Esophagus muscularis mucosa (tissue), 4 donors: ENCODE measurements around the gene OR2V2. TPM values are rescaled to one million over a fixed set of nuclear protein-coding genes. Genes with fewer than 3 reads are reported as not detected.

Experiments
- DNase-seq: peaks from one replicate; pipeline ENCODE4 v3.0.0-alpha.2; 2017; ENCODE audit errors: extremely low spot score
- H3K27ac ChIP-seq, 4 donors: fragments of 200-600 bp; sonication (generic); replicated peaks in 1 of 4; 1 replicate in 3 of 4; 2 replicates in 1 of 4; pipeline ENCODE4 v1.5.1; 2016 to 2019; ENCODE audit warnings: mild to moderate bottlenecking in 1 of 4
- H3K27me3 ChIP-seq, 4 donors: fragments of 200-600 bp; sonication (generic); one replicate each; pipeline versions ENCODE4 v1.5.1 to v1.6.0; 2016 to 2019
- H3K36me3 ChIP-seq, 4 donors: fragments of 200-600 bp; sonication (generic); one replicate each; pipeline ENCODE4 v1.5.1; 2016 to 2019
- H3K4me1 ChIP-seq, 4 donors: fragments of 200-600 bp; sonication (generic); one replicate each; pipeline ENCODE4 v1.5.1; 2016 to 2019
- H3K4me3 ChIP-seq, 4 donors: fragments of 200-600 bp; sonication (generic); 1 replicate in 2 of 4; 2 replicates in 2 of 4; pipeline ENCODE4 v1.5.1; 2016 to 2019; ENCODE audit warnings: mild to moderate bottlenecking in 4 of 4, moderate library complexity in 1 of 4
- H3K9me3 ChIP-seq, 4 donors: fragments of 200-600 bp; sonication (generic); 1 replicate in 3 of 4; 2 replicates in 1 of 4; pipeline ENCODE4 v1.5.1; 2016 to 2019
- CTCF ChIP-seq, 3 experiments: fragments of 200-600 bp in 2 of 3; fragments of 450-650 bp in 1 of 3; sonication (generic) in 2 of 3; IDR thresholded peaks; one replicate each; pipeline ENCODE4 v1.5.1; 2017 to 2019; ENCODE audit warnings: antibody characterized with exemption in 3 of 3, mild to moderate bottlenecking in 2 of 3, moderate library complexity in 1 of 3
- EP300 ChIP-seq: sonication (generic); formaldehyde crosslinking; IDR thresholded peaks from one replicate; pipeline ENCODE4 v1.6.1; 2017; ENCODE audit warnings: antibody characterized with exemption
- POLR2A ChIP-seq: fragments of 450-650 bp; IDR thresholded peaks from one replicate; pipeline ENCODE4 v1.6.1; 2017; ENCODE audit warnings: antibody characterized with exemption, moderate library complexity, mild to moderate bottlenecking, low read depth
- POLR2AphosphoS5 ChIP-seq, 2 donors: sonication (generic); formaldehyde crosslinking; IDR thresholded peaks; one replicate each; pipeline ENCODE4 v1.6.1; 2017; ENCODE audit warnings: antibody characterized with exemption in 2 of 2
- WGBS: methylation state at CpG from one replicate; pipeline ENCODE4 v1.1.5; 2018; 5-methylcytosine and 5-hydroxymethylcytosine counted together
- intact Hi-C: fragments of 100-400 bp; cut with DNase I; formaldehyde crosslinking; loops from one replicate; pipeline ENCODE4 v1.15.1; 2023
- total RNA-seq, 4 donors: library from RNA; depleted of rRNA; stranded (reverse); fragments of >200 nt; gene quantifications; one replicate each; pipeline versions ENCODE4 v1.1.0 to v1.2.1, GENCODE V29; 2016

Gene OR2V2
- total RNA-seq, 4 donors from 2014 or later: not detected

GRCh38 chr5:181133083-181133482, 14.3 kb upstream of the OR2V2 start:
- DNase-seq: no peak
- Histone ChIP-seq H3K4me1 (no peaks in the 10 kb centered on the region), H3K9me3 (peaks cover 0 to 10% (median 3%) of the 10 kb centered on the region in 4 donors), H3K4me3 (no peak overlapping the region), H3K36me3 (no peaks in the 10 kb centered on the region), H3K27ac (no peak overlapping the region), H3K27me3 (peaks cover 0 to 45% (median 0%) of the 10 kb centered on the region in 4 donors)
- no peak for TF ChIP-seq POLR2AphosphoS5 (IDR thresholded peaks at IDR 0.05)
- no peak for TF ChIP-seq POLR2A
- no peak for TF ChIP-seq CTCF (IDR thresholded peaks at IDR 0.05)
- TF ChIP-seq EP300: no peak
- intact Hi-C loops: no loop called here
- WGBS: 70% methylated on average over 3 of the region's 3 CpGs

- no peaks in the 10 kb centered on the region for H3K4me1 ChIP-seq
- H3K27me3 ChIP-seq: peaks cover 0 to 39% (median 0%) of the 10 kb centered on the region in 4 donors
- no peak overlapping the region for H3K4me3 ChIP-seq
- no peak for TF ChIP-seq EP300
- TF ChIP-seq POLR2AphosphoS5 (IDR thresholded peaks at IDR 0.05): no peak
- TF ChIP-seq POLR2A: no peak
- TF ChIP-seq CTCF (IDR thresholded peaks at IDR 0.05): no peak
- peaks cover 0 to 10% (median 3%) of the 10 kb centered on the region in 4 donors for H3K9me3 ChIP-seq
- intact Hi-C loops: no loop called here
- DNase-seq: no peak
- H3K36me3 ChIP-seq: no peaks in the 10 kb centered on the region
- 61% methylated on average over 10 of the region's 10 CpGs for WGBS
- H3K27ac ChIP-seq: no peak overlapping the region
Observed at GRCh38 chr5:181133610-181134231, 13.7 kb upstream of the OR2V2 start.

GRCh38 chr5:181134259-181134658, 13.1 kb upstream of the OR2V2 start:
- intact Hi-C loops: no loop called here
- Histone ChIP-seq H3K4me1 (no peaks in the 10 kb centered on the region), H3K27me3 (peaks cover 0 to 33% (median 0%) of the 10 kb centered on the region in 4 donors), H3K27ac (no peak overlapping the region), H3K36me3 (no peaks in the 10 kb centered on the region), H3K4me3 (no peak overlapping the region), H3K9me3 (peaks cover 0 to 10% (median 3%) of the 10 kb centered on the region in 4 donors)
- WGBS: 71% methylated on average over 6 of the region's 6 CpGs
- TF ChIP-seq CTCF (IDR thresholded peaks at IDR 0.05): no peak
- TF ChIP-seq POLR2AphosphoS5 (IDR thresholded peaks at IDR 0.05): no peak
- no peak for TF ChIP-seq EP300
- no peak for TF ChIP-seq POLR2A
- DNase-seq: no peak

- H3K27me3 ChIP-seq: peaks cover 0 to 18% (median 0%) of the 10 kb centered on the region in 4 donors
- intact Hi-C loops: no loop called here
- H3K9me3 ChIP-seq: peaks cover 0 to 10% (median 3%) of the 10 kb centered on the region in 4 donors
- TF ChIP-seq EP300 (no peak), CTCF (IDR thresholded peaks at IDR 0.05) (no peak), POLR2AphosphoS5 (IDR thresholded peaks at IDR 0.05) (no peak), POLR2A (no peak)
- H3K36me3 ChIP-seq: no peaks in the 10 kb centered on the region
- WGBS: 87% methylated on average over 4 of the region's 4 CpGs
- DNase-seq: no peak
- no peak overlapping the region for H3K27ac ChIP-seq
- no peak overlapping the region for H3K4me3 ChIP-seq
- H3K4me1 ChIP-seq: no peaks in the 10 kb centered on the region
Observed at GRCh38 chr5:181136361-181136955, 10.9 kb upstream of the OR2V2 start.
